Measurements from ENCODE around the gene MRPL18. TPM values are rescaled to one million over a fixed set of nuclear protein-coding genes. Genes with fewer than 3 reads are reported as not detected.

Gene MRPL18
- total RNA-seq, 1 donor from 2014 or later = 108 TPM

GRCh38 chr6:159826968-159827647 is 36.8 kb downstream of the MRPL18 start:
- peaks cover 9% of the 10 kb centered on the region for H3K4me1 Mint-ChIP-seq (ENCODE audit: low read depth)
- no peak overlapping the region for H3K4me3 Mint-ChIP-seq
- no peaks in the 10 kb centered on the region for H3K9me3 Mint-ChIP-seq
- no peaks in the 10 kb centered on the region for H3K36me3 Mint-ChIP-seq (ENCODE audit: low read depth)
- intact Hi-C loops (cut with micrococcal nuclease) = no loop called here
- DNase-seq (ENCODE audit: low spot score) = no peak
- H3K27ac Mint-ChIP-seq = no peak overlapping the region
- peaks cover 1% of the 10 kb centered on the region for H3K27me3 Mint-ChIP-seq (ENCODE audit: insufficient read depth)

- H3K9me3 Mint-ChIP-seq = no peaks in the 10 kb centered on the region
- H3K27me3 Mint-ChIP-seq (ENCODE audit: insufficient read depth) = peaks cover 5% of the 10 kb centered on the region
- no peaks in the 10 kb centered on the region for H3K36me3 Mint-ChIP-seq (ENCODE audit: low read depth)
- H3K4me1 Mint-ChIP-seq (ENCODE audit: low read depth) = peaks cover 9% of the 10 kb centered on the region
- H3K4me3 Mint-ChIP-seq = no peak overlapping the region
- no peak for DNase-seq (ENCODE audit: low spot score)
- intact Hi-C loops (cut with micrococcal nuclease) = no loop called here
- H3K27ac Mint-ChIP-seq = no peak overlapping the region
These were observed 37.8 kb downstream of the MRPL18 start for GRCh38 chr6:159828074-159828473.

GRCh38 chr6:159829526-159829925 is 39.3 kb downstream of the MRPL18 start:
- intact Hi-C loops (cut with micrococcal nuclease) = no loop called here
- no peak for DNase-seq (ENCODE audit: low spot score)

GRCh38 chr6:159830501-159831372 is 40.5 kb downstream of the MRPL18 start:
- Mint-ChIP-seq H3K4me1 (ENCODE audit: low read depth) (peaks cover 9% of the 10 kb centered on the region), H3K9me3 (no peaks in the 10 kb centered on the region), H3K36me3 (ENCODE audit: low read depth) (no peaks in the 10 kb centered on the region), H3K27me3 (ENCODE audit: insufficient read depth) (peaks cover 11% of the 10 kb centered on the region), H3K27ac (no peak overlapping the region), H3K4me3 (no peak overlapping the region)
- intact Hi-C loops (cut with micrococcal nuclease) = no loop called here
- no peak for DNase-seq (ENCODE audit: low spot score)

More at GRCh38 chr6:159829526-159829925, 39.3 kb downstream of the MRPL18 start:
- Mint-ChIP-seq H3K36me3 (ENCODE audit: low read depth) (no peaks in the 10 kb centered on the region), H3K27ac (no peak overlapping the region), H3K9me3 (no peaks in the 10 kb centered on the region), H3K27me3 (ENCODE audit: insufficient read depth) (peaks cover 8% of the 10 kb centered on the region), H3K4me1 (ENCODE audit: low read depth) (peaks cover 9% of the 10 kb centered on the region), H3K4me3 (no peak overlapping the region)

- DNase-seq (ENCODE audit: low spot score) = no peak
- peaks cover 11% of the 10 kb centered on the region for H3K27me3 Mint-ChIP-seq (ENCODE audit: insufficient read depth)
- H3K9me3 Mint-ChIP-seq = no peaks in the 10 kb centered on the region
- no peak overlapping the region for H3K27ac Mint-ChIP-seq
- H3K36me3 Mint-ChIP-seq (ENCODE audit: low read depth) = no peaks in the 10 kb centered on the region
- no peak overlapping the region for H3K4me3 Mint-ChIP-seq
- H3K4me1 Mint-ChIP-seq (ENCODE audit: low read depth) = peaks cover 9% of the 10 kb centered on the region
- intact Hi-C loops (cut with micrococcal nuclease) = no loop called here
These were observed 41.1 kb downstream of the MRPL18 start for GRCh38 chr6:159831373-159831679.

GRCh38 chr6:159832946-159833345 is 42.7 kb downstream of the MRPL18 start:
- Mint-ChIP-seq H3K4me3 (no peak overlapping the region), H3K36me3 (ENCODE audit: low read depth) (no peaks in the 10 kb centered on the region), H3K27me3 (ENCODE audit: insufficient read depth) (peaks cover 11% of the 10 kb centered on the region), H3K27ac (no peak overlapping the region), H3K9me3 (no peaks in the 10 kb centered on the region), H3K4me1 (ENCODE audit: low read depth) (peaks cover 9% of the 10 kb centered on the region)
- intact Hi-C loops (cut with micrococcal nuclease) = no loop called here
- no peak for DNase-seq (ENCODE audit: low spot score)

- peaks cover 13% of the 10 kb centered on the region for H3K27me3 Mint-ChIP-seq (ENCODE audit: insufficient read depth)
- H3K4me1 Mint-ChIP-seq (ENCODE audit: low read depth) = peaks cover 9% of the 10 kb centered on the region
- intact Hi-C loops (cut with micrococcal nuclease) = no loop called here
- H3K27ac Mint-ChIP-seq = no peak overlapping the region
- no peaks in the 10 kb centered on the region for H3K36me3 Mint-ChIP-seq (ENCODE audit: low read depth)
- H3K9me3 Mint-ChIP-seq = no peaks in the 10 kb centered on the region
- DNase-seq (ENCODE audit: low spot score) = no peak
- H3K4me3 Mint-ChIP-seq = no peak overlapping the region
These were observed 43.3 kb downstream of the MRPL18 start for GRCh38 chr6:159833556-159833955.

GRCh38 chr6:159833997-159834603 is 43.8 kb downstream of the MRPL18 start:
- intact Hi-C loops (cut with micrococcal nuclease) = no loop called here
- Mint-ChIP-seq H3K4me1 (ENCODE audit: low read depth) (peaks cover 9% of the 10 kb centered on the region), H3K27ac (no peak overlapping the region), H3K27me3 (ENCODE audit: insufficient read depth) (peaks cover 13% of the 10 kb centered on the region), H3K9me3 (no peaks in the 10 kb centered on the region), H3K4me3 (no peak overlapping the region), H3K36me3 (ENCODE audit: low read depth) (no peaks in the 10 kb centered on the region)
- no peak for DNase-seq (ENCODE audit: low spot score)

GRCh38 chr6:159836718-159837490 is 46.6 kb downstream of the MRPL18 start:
- Mint-ChIP-seq H3K27me3 (ENCODE audit: insufficient read depth) (peaks cover 16% of the 10 kb centered on the region), H3K9me3 (no peaks in the 10 kb centered on the region), H3K4me1 (ENCODE audit: low read depth) (no peaks in the 10 kb centered on the region), H3K27ac (no peak overlapping the region), H3K36me3 (ENCODE audit: low read depth) (no peaks in the 10 kb centered on the region), H3K4me3 (no peak overlapping the region)
- intact Hi-C loops (cut with micrococcal nuclease) = no loop called here
- DNase-seq (ENCODE audit: low spot score) = no peak

- no peak overlapping the region for H3K27ac Mint-ChIP-seq
- intact Hi-C loops (cut with micrococcal nuclease) = no loop called here
- no peak overlapping the region for H3K4me3 Mint-ChIP-seq
- H3K27me3 Mint-ChIP-seq (ENCODE audit: insufficient read depth) = peaks cover 16% of the 10 kb centered on the region
- DNase-seq (ENCODE audit: low spot score) = no peak
- no peaks in the 10 kb centered on the region for H3K9me3 Mint-ChIP-seq
- no peaks in the 10 kb centered on the region for H3K4me1 Mint-ChIP-seq (ENCODE audit: low read depth)
- no peaks in the 10 kb centered on the region for H3K36me3 Mint-ChIP-seq (ENCODE audit: low read depth)
These were observed 47.2 kb downstream of the MRPL18 start for GRCh38 chr6:159837511-159837910.

- no peaks in the 10 kb centered on the region for H3K36me3 Mint-ChIP-seq (ENCODE audit: low read depth)
- H3K27me3 Mint-ChIP-seq (ENCODE audit: insufficient read depth) = peaks cover 12% of the 10 kb centered on the region
- no peak overlapping the region for H3K27ac Mint-ChIP-seq
- intact Hi-C loops (cut with micrococcal nuclease) = no loop called here
- no peak for DNase-seq (ENCODE audit: low spot score)
- H3K4me3 Mint-ChIP-seq = no peak overlapping the region
- no peaks in the 10 kb centered on the region for H3K4me1 Mint-ChIP-seq (ENCODE audit: low read depth)
- H3K9me3 Mint-ChIP-seq = no peaks in the 10 kb centered on the region
These were observed 47.9 kb downstream of the MRPL18 start for GRCh38 chr6:159838020-159838744.

GRCh38 chr6:159842035-159842434 is 51.8 kb downstream of the MRPL18 start:
- intact Hi-C loops (cut with micrococcal nuclease) = no loop called here
- H3K9me3 Mint-ChIP-seq = no peaks in the 10 kb centered on the region
- H3K27me3 Mint-ChIP-seq (ENCODE audit: insufficient read depth) = peaks cover 7% of the 10 kb centered on the region
- no peaks in the 10 kb centered on the region for H3K4me1 Mint-ChIP-seq (ENCODE audit: low read depth)
- H3K27ac Mint-ChIP-seq = no peak overlapping the region
- DNase-seq (ENCODE audit: low spot score) = no peak
- H3K4me3 Mint-ChIP-seq = no peak overlapping the region
- no peaks in the 10 kb centered on the region for H3K36me3 Mint-ChIP-seq (ENCODE audit: low read depth)

All from activated T-helper 1 cell treated with anti-CD3 and anti-CD28 coated beads, Interleukin-12 subunit alpha, Interleukin-12 subunit beta, Interleukin-2, Interleukin-4 antibody, amounts not matched to agents 30 ng/mL and 10 ng/mL and 1 ng/mL, durations not matched to agents 14 hours and 24 hours and 36 hours (primary cell).